Measurements from ENCODE around the gene SOX5.
"Not testable (repeated sequence)": the region's sequence is repeated elsewhere in the genome, so short reads cannot be mapped to it uniquely, and the experiment has no call there.

The SOX5 gene

DNA sequence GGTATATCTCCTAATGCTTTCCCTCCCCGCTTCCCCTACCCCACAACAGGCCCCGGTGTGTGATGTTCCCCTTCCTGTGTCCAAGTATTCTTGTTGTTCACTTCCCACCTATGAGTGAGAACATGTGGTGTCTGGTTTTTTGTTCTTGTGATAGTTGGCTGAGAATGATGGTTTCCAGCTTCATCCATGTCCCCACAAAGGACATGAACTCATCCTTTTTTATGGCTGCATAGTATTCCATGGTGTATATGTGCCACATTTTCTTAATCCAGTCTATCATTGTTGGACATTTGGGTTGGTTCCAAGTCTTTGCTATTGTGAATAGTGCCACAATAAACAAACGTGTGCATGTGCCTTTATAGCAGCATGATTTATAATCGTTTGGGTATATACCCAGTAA, 239.1 kb downstream of the SOX5 start:
- DNase-seq; H3K36me3 ChIP-seq (ENCODE audit: control insufficient read depth, insufficient read depth, low read length); H3K4me1 ChIP-seq (ENCODE audit: control insufficient read depth, insufficient read depth, low read length, poor library complexity, severe bottlenecking): not testable (repeated sequence)

DNA sequence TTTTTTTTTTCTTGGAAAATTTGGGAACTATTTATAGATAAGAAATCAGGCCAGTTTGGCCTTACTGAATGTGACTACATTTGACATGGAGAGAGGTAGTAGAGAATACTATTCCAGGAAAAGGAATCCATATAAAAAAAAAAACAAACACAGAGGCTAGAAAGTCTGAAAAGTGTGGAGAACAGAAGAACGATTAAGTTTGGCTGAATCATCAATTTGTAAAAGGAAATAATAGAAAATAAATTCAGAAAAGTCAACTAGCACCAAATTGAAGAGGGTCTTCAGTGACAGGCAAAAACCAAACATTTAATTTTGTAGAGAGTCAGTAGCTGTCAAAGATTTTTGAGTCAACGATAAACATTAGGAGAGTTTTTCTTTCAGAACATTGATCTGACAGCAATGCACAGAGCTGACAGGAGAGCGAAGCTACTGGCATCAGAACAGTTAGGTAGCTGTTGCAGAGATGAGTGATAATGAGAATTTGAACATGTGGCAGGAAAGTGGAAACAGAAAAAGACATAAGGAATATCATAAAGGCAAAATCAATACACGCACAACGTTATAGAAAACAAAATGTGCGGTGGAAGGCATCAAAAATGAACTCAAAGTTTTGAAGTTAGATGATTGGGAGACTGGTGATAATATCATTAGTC, 241.2 kb downstream of the SOX5 start:
- Histone ChIP-seq H3K4me1 (ENCODE audit: control insufficient read depth, insufficient read depth, low read length, poor library complexity, severe bottlenecking) (no peaks in the 10 kb centered on the region), H3K27ac (ENCODE audit: insufficient read depth, low read length, poor library complexity, severe bottlenecking) (no peak overlapping the region), H3K36me3 (ENCODE audit: control insufficient read depth, insufficient read depth, low read length) (no peaks in the 10 kb centered on the region), H3K27me3 (replicated peaks; ENCODE audit: control insufficient read depth, insufficient read depth, low read length, poor library complexity, severe bottlenecking) (no peaks in the 10 kb centered on the region), H3K4me3 (ENCODE audit: insufficient read depth, low read depth, low read length, poor library complexity, severe bottlenecking) (no peak overlapping the region), H3K9me3 (ENCODE audit: control insufficient read depth, low read length) (no peaks in the 10 kb centered on the region)
- DNase-seq, result no peak

More for the DNA sequence above, 239.1 kb downstream of the SOX5 start:
- not testable (repeated sequence) for H3K27ac ChIP-seq (ENCODE audit: insufficient read depth, low read length, poor library complexity, severe bottlenecking); H3K9me3 ChIP-seq (ENCODE audit: control insufficient read depth, low read length); H3K4me3 ChIP-seq (ENCODE audit: insufficient read depth, low read depth, low read length, poor library complexity, severe bottlenecking); H3K27me3 ChIP-seq (replicated peaks; ENCODE audit: control insufficient read depth, insufficient read depth, low read length, poor library complexity, severe bottlenecking)

DNA sequence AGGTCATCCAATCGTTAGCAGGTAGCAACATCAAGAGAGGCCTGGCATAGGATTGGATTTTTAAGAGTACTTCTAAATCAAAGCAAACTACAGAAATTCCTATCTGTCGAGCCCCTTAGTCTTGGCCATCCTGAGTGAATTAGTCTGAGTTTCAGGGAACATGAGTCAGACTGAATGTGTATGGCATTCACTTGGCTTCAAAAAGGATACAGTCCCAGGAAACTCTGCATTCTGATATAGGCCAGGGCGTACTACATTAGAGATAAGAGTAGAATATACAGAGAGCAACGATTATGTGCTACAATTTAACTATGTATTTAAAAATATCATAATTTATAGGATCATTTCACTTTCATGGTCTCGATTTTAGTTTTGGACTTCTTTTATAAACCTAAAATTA, 242.2 kb downstream of the SOX5 start:
- no peaks in the 10 kb centered on the region for H3K36me3 ChIP-seq (ENCODE audit: control insufficient read depth, insufficient read depth, low read length)
- no peak overlapping the region for H3K27ac ChIP-seq (ENCODE audit: insufficient read depth, low read length, poor library complexity, severe bottlenecking)
- no peaks in the 10 kb centered on the region for H3K4me1 ChIP-seq (ENCODE audit: control insufficient read depth, insufficient read depth, low read length, poor library complexity, severe bottlenecking)
- no peak overlapping the region for H3K4me3 ChIP-seq (ENCODE audit: insufficient read depth, low read depth, low read length, poor library complexity, severe bottlenecking)
- H3K9me3 ChIP-seq (ENCODE audit: control insufficient read depth, low read length), result no peaks in the 10 kb centered on the region
- no peaks in the 10 kb centered on the region for H3K27me3 ChIP-seq (replicated peaks; ENCODE audit: control insufficient read depth, insufficient read depth, low read length, poor library complexity, severe bottlenecking)
- no peak for DNase-seq

DNA sequence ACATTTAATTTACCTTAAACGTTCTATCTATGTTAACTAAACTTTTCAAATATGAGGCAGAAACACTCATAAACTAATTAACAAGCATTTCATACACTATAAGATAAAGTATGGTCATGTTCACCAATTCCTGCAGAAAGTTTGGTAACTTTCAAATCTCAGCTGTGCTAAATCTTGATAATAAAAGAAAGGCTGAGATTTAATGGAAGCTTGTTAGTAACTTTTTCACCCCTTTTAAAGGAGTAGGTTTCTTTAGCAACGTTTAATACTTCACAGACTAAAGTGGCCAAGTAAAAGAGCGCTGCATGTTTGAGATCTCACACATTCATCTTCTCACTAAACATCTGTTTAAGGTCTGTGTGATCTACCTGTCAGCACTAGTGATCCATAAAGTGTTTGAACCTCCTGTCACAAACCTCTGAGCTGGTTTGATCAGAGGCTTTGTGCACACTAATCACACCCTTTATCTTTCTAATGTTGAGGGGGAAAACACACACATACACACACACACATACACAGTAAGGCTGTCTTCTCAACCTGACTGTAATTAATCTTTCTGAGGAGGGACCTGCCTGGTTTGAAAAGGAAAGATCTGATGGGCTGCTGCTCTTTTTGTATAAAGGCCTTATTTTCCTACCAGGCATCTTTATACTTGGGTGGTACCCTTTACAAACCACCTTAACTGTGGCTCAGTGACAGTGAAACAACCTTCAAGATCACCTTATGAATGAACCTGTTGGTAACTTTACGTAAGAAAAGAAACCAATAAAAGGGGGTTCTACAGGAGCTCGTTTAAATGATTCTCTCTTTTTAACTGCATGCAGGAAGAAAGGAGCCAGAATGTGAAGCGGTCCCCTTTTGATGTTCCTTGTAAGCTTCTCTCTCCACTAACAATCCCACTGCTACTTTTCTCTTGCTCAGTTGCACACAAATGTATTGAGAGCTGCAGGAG, 244.2 kb downstream of the SOX5 start:
- H3K27ac ChIP-seq (ENCODE audit: insufficient read depth, low read length, poor library complexity, severe bottlenecking), result no peak overlapping the region
- no peak overlapping the region for H3K4me3 ChIP-seq (ENCODE audit: insufficient read depth, low read depth, low read length, poor library complexity, severe bottlenecking)
- DNase-seq, result no peak

DNA sequence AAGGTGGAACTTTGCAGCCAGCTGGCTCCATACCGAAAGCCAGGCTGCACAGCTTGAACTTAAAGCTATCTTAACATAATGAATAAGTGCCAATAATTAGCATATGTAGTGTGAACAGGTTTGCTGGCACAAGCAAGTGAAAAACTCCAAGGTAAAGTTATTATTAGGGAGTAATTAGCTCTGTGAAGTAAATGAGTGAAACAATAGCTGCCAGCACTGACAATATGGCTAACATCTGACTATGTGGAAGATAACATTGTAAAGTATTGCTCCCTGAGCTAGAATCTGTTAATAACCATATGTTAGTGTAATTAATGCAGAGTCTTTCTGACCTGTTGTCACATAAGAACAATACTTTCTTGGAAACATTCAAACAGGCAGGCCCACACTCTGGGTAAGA, 246.4 kb downstream of the SOX5 start:
- Histone ChIP-seq H3K36me3 (ENCODE audit: control insufficient read depth, insufficient read depth, low read length) (no peaks in the 10 kb centered on the region), H3K4me3 (ENCODE audit: insufficient read depth, low read depth, low read length, poor library complexity, severe bottlenecking) (no peak overlapping the region), H3K4me1 (ENCODE audit: control insufficient read depth, insufficient read depth, low read length, poor library complexity, severe bottlenecking) (no peaks in the 10 kb centered on the region), H3K27me3 (replicated peaks; ENCODE audit: control insufficient read depth, insufficient read depth, low read length, poor library complexity, severe bottlenecking) (no peaks in the 10 kb centered on the region), H3K27ac (ENCODE audit: insufficient read depth, low read length, poor library complexity, severe bottlenecking) (no peak overlapping the region), H3K9me3 (ENCODE audit: control insufficient read depth, low read length) (no peaks in the 10 kb centered on the region)
- no peak for DNase-seq

More for the DNA sequence above, 244.2 kb downstream of the SOX5 start:
- H3K36me3 ChIP-seq (ENCODE audit: control insufficient read depth, insufficient read depth, low read length), result no peaks in the 10 kb centered on the region
- no peaks in the 10 kb centered on the region for H3K4me1 ChIP-seq (ENCODE audit: control insufficient read depth, insufficient read depth, low read length, poor library complexity, severe bottlenecking)
- H3K27me3 ChIP-seq (replicated peaks; ENCODE audit: control insufficient read depth, insufficient read depth, low read length, poor library complexity, severe bottlenecking), result no peaks in the 10 kb centered on the region
- no peaks in the 10 kb centered on the region for H3K9me3 ChIP-seq (ENCODE audit: control insufficient read depth, low read length)

DNA sequence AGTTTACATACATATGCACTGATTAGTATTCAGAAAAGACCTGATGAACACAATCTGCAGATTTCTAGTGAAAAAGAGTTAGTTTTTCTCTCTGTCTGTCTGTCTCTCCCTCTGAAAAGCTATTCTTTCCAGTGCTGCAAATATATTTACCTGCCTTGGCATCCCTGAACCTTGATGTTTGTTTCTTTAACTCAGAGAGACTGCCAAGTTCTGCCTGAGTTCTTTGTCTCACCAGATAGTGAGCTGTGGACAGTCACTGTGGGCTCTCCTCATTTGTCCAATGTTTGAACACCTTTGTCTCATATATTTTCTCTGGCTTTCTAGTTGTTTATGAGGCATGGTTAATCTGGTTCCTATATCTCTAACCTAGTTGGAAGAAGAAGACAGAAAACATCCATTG, 250.4 kb downstream of the SOX5 start:
- DNase-seq, result no peak
- H3K4me1 ChIP-seq (ENCODE audit: control insufficient read depth, insufficient read depth, low read length, poor library complexity, severe bottlenecking), result no peaks in the 10 kb centered on the region
- H3K9me3 ChIP-seq (ENCODE audit: control insufficient read depth, low read length), result no peaks in the 10 kb centered on the region
- no peaks in the 10 kb centered on the region for H3K27me3 ChIP-seq (replicated peaks; ENCODE audit: control insufficient read depth, insufficient read depth, low read length, poor library complexity, severe bottlenecking)
- H3K36me3 ChIP-seq (ENCODE audit: control insufficient read depth, insufficient read depth, low read length), result no peaks in the 10 kb centered on the region
- H3K27ac ChIP-seq (ENCODE audit: insufficient read depth, low read length, poor library complexity, severe bottlenecking), result no peak overlapping the region
- H3K4me3 ChIP-seq (ENCODE audit: insufficient read depth, low read depth, low read length, poor library complexity, severe bottlenecking), result no peak overlapping the region

DNA sequence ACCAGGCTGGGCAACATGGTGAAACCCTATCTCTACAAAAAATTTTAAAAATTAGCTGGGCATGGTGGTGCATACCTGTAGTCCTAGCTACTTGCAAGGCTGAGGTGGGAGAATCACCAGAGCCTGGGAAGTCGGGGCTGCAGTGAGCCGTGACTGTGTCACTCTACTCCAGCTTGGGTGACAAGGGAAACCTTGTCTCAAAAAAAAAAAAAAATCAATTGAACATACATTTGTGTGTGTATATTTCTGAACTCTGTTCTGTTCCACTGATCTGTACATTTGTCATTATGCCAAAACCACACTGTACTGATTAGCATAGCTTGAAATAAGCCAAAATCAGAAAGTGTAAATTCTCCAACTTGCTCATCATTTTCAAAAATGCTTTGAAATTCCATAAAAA, 254.6 kb downstream of the SOX5 start:
- H3K36me3 ChIP-seq (ENCODE audit: control insufficient read depth, insufficient read depth, low read length), result no peaks in the 10 kb centered on the region
- H3K4me1 ChIP-seq (ENCODE audit: control insufficient read depth, insufficient read depth, low read length, poor library complexity, severe bottlenecking), result no peaks in the 10 kb centered on the region
- H3K9me3 ChIP-seq (ENCODE audit: control insufficient read depth, low read length), result no peaks in the 10 kb centered on the region
- DNase-seq, result no peak
- H3K27me3 ChIP-seq (replicated peaks; ENCODE audit: control insufficient read depth, insufficient read depth, low read length, poor library complexity, severe bottlenecking), result no peaks in the 10 kb centered on the region
- no peak overlapping the region for H3K4me3 ChIP-seq (ENCODE audit: insufficient read depth, low read depth, low read length, poor library complexity, severe bottlenecking)
- H3K27ac ChIP-seq (ENCODE audit: insufficient read depth, low read length, poor library complexity, severe bottlenecking), result no peak overlapping the region

DNA sequence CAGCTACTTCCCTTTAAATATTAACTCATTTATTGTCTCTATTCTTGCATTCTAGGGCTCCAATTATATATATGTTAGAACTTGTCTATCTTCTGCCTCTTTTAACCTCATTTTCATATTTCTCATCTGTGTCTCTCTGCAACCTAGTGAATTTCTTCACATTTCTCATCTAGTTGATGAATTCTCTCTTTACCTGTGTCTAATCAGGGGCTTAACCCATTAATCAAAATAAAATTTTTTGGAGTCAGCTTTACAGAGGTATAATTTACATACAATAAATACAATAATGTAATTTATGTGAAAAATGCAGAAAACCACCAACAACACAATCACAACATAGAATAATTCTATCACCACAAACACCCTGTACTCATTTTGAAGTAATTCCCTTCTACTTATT, 255.2 kb downstream of the SOX5 start:
- DNase-seq, result no peak

DNA sequence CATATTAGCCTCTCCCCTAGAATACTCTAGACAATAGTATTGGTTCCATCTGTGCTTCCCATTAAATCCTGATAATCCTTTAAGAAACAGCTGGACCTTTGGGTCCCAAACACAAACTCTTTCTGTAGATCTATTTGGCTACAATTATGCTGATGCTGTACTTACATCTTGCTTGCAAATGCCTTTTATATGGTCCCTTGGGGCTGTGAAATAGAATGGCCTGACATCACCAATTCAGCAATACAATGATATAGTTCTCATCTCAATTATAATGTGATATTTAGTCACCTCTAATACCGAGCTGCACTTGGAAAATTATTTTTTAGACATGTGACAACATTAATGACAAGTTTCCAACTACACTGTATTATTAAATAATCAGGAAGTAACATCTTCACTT, 261.5 kb downstream of the SOX5 start:
- Histone ChIP-seq H3K9me3 (ENCODE audit: control insufficient read depth, low read length) (no peaks in the 10 kb centered on the region), H3K27me3 (replicated peaks; ENCODE audit: control insufficient read depth, insufficient read depth, low read length, poor library complexity, severe bottlenecking) (no peaks in the 10 kb centered on the region), H3K4me3 (ENCODE audit: insufficient read depth, low read depth, low read length, poor library complexity, severe bottlenecking) (no peak overlapping the region), H3K36me3 (ENCODE audit: control insufficient read depth, insufficient read depth, low read length) (no peaks in the 10 kb centered on the region), H3K27ac (ENCODE audit: insufficient read depth, low read length, poor library complexity, severe bottlenecking) (no peak overlapping the region), H3K4me1 (ENCODE audit: control insufficient read depth, insufficient read depth, low read length, poor library complexity, severe bottlenecking) (no peaks in the 10 kb centered on the region)
- no peak for DNase-seq

More for the DNA sequence above, 255.2 kb downstream of the SOX5 start:
- no peak overlapping the region for H3K27ac ChIP-seq (ENCODE audit: insufficient read depth, low read length, poor library complexity, severe bottlenecking)
- no peaks in the 10 kb centered on the region for H3K27me3 ChIP-seq (replicated peaks; ENCODE audit: control insufficient read depth, insufficient read depth, low read length, poor library complexity, severe bottlenecking)
- no peaks in the 10 kb centered on the region for H3K4me1 ChIP-seq (ENCODE audit: control insufficient read depth, insufficient read depth, low read length, poor library complexity, severe bottlenecking)
- H3K9me3 ChIP-seq (ENCODE audit: control insufficient read depth, low read length), result no peaks in the 10 kb centered on the region
- H3K4me3 ChIP-seq (ENCODE audit: insufficient read depth, low read depth, low read length, poor library complexity, severe bottlenecking), result no peak overlapping the region
- no peaks in the 10 kb centered on the region for H3K36me3 ChIP-seq (ENCODE audit: control insufficient read depth, insufficient read depth, low read length)

DNA sequence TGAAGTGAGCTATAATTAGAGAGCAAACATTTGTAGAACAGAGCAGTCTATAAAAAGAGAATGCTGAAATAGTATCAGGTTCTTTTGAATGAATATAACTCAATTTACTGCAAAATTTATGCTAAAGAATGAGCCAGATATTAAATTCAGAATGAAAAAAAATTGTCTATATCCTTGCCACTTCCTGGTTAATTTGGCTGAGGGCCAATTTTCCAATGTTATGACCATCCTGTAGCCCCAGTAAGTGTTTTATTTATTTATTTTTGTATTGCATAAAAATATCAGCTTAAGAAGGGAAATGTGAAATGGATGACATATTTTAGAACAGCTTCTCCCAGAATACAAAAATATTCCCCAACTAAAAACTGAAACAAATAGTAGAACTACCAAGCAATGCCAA, 263.4 kb downstream of the SOX5 start:
- no peak overlapping the region for H3K27ac ChIP-seq (ENCODE audit: insufficient read depth, low read length, poor library complexity, severe bottlenecking)
- H3K27me3 ChIP-seq (replicated peaks; ENCODE audit: control insufficient read depth, insufficient read depth, low read length, poor library complexity, severe bottlenecking), result no peaks in the 10 kb centered on the region
- no peaks in the 10 kb centered on the region for H3K36me3 ChIP-seq (ENCODE audit: control insufficient read depth, insufficient read depth, low read length)
- no peaks in the 10 kb centered on the region for H3K4me1 ChIP-seq (ENCODE audit: control insufficient read depth, insufficient read depth, low read length, poor library complexity, severe bottlenecking)
- H3K9me3 ChIP-seq (ENCODE audit: control insufficient read depth, low read length), result no peaks in the 10 kb centered on the region
- no peak overlapping the region for H3K4me3 ChIP-seq (ENCODE audit: insufficient read depth, low read depth, low read length, poor library complexity, severe bottlenecking)
- no peak for DNase-seq
